Psoas muscle (tissue), 7 donors: ENCODE results near the gene DNM1L. TPM values are rescaled to one million over a fixed set of nuclear protein-coding genes. Genes with fewer than 3 reads are reported as not detected.

Experiments
- polyA plus RNA-seq, 3 donors: library from polyadenylated mRNA; stranded (reverse); fragments of 200-250 nt; gene quantifications; one replicate each; pipeline ENCODE4 v1.2.3, GENCODE V29; 2013
- total RNA-seq, 4 donors: library from RNA; stranded (reverse); fragmentation: NEBNext Ultra II Directional in 2 of 4; extraction: Animal tissue kit (Norgen Biotek cat#: 25700) in 2 of 4; gene quantifications; one replicate each; pipeline versions ENCODE4 v1.2.1 to v1.2.4, GENCODE V29; 2021 to 2023
- donor health status: healthy with polysubstance abuse.
- donor health status: DM: no; HTN: no; CAD: no; lungs with moderate emphysema.
- donor health status: Bipolar disorder and iron deficiency.
- donor health status: healthy.
- donor health status: DM: no; HTN: no; CAD: no.
- donor health status: DM: no; HTN: no; CAD: no.
- donor health status: DM: yes; HTN: yes; CAD: no.

Gene DNM1L
- total and polyA plus RNA-seq, 7 donors: 29.3 to 62.9 (median 40.1) TPM

Other genes starting within 250 kb of the DNM1L start
- 10 to 100 TPM; 11.0 to 17.3 (median 13.2) TPM for gene YARS2, start 76.6 kb downstream of the DNM1L start, total RNA-seq
- gene YARS2, start 76.6 kb downstream of the DNM1L start, polyA plus RNA-seq: 10 to 100 TPM; 16.8 to 20.3 (median 17.3) TPM
- 1 to 10 TPM; 2.8 to 7.8 (median 5.6) TPM for gene PKP2, start 217.5 kb downstream of the DNM1L start, total RNA-seq
- gene PKP2, start 217.5 kb downstream of the DNM1L start, polyA plus RNA-seq: 1 to 10 TPM; 2.5 to 4.0 (median 3.8) TPM